Measurements from ENCODE around the gene MCOLN1.
"Not testable (repeated sequence)": the region's sequence is repeated elsewhere in the genome, so short reads cannot be mapped to it uniquely, and the experiment has no call there.

The MCOLN1 gene

DNA sequence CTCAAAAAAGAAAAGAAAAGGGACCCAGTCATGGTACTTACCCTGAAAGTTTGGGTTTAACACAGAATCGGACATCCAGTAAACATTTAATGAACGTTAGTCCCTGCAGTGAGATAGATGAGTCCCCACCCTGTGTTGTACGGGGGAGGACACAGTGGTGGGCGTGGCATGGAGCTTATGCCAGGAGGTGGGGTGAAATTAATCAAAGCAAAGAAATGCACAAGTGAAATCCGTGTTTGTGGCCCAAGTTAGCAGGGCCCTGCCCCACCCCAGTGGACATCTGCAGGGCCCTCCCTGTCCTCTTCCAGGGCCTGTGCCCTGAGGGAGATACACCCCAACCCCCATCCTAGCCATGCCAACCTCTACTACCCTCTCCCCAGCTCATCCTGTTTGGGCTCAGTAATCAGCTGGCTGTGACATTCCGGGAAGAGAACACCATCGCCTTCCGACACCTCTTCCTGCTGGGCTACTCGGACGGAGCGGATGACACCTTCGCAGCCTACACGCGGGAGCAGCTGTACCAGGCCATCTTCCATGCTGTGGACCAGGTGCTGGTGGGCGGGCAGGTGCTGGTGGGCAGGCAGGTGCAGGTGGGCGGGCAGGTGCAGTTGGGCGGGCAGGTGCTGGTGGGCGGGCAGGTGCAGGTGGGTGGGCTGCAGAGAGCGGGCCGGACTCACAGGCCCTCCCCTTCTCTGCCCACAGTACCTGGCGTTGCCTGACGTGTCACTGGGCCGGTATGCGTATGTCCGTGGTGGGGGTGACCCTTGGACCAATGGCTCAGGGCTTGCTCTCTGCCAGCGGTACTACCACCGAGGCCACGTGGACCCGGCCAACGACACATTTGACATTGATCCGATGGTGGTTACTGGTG is 3.9 kb downstream of the MCOLN1 start:
- DNase-seq (ENCODE audit: low read depth): no peak

DNA sequence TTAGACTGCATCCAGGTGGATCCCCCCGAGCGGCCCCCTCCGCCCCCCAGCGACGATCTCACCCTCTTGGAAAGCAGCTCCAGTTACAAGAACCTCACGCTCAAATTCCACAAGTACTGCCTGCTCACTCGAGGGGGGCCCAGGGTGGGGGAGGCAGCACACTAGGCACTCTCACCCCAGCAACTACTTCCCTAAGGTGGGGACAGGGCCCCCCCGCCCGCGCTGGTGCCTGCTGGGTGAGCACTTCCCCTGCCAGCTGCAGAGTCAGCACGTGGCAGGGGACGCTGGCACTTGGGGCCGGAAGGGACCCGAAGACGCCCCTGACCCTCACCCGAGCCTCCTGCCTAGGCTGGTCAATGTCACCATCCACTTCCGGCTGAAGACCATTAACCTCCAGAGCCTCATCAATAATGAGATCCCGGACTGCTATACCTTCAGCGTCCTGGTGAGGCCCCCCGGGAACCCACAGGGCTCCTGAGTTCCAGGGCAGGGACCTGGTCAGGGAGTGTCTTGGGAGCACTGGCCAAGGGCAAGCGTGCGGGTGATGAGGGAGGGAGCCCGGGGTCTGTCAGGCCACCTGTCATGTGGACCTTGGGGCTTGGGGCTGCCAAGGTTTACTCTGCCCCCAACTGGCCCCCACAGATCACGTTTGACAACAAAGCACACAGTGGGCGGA is 5.2 kb downstream of the MCOLN1 start:
- DNase-seq (ENCODE audit: low read depth): no peak

DNA sequence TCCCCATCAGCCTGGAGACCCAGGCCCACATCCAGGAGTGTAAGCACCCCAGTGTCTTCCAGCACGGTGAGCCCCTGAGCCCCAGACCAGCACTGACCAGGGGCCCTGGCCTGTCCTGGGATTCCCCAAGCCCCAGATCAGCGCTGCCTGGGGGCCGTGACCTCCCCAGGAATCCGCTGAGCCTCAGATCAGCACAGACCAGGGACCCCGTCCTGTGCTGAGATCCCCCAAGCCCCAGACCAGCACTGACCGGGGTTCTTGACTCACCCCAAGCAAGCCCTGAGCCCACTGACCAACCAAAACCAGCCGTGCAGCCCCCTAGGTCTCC is 5.7 kb downstream of the MCOLN1 start:
- DNase-seq (ENCODE audit: low read depth): no peak

DNA sequence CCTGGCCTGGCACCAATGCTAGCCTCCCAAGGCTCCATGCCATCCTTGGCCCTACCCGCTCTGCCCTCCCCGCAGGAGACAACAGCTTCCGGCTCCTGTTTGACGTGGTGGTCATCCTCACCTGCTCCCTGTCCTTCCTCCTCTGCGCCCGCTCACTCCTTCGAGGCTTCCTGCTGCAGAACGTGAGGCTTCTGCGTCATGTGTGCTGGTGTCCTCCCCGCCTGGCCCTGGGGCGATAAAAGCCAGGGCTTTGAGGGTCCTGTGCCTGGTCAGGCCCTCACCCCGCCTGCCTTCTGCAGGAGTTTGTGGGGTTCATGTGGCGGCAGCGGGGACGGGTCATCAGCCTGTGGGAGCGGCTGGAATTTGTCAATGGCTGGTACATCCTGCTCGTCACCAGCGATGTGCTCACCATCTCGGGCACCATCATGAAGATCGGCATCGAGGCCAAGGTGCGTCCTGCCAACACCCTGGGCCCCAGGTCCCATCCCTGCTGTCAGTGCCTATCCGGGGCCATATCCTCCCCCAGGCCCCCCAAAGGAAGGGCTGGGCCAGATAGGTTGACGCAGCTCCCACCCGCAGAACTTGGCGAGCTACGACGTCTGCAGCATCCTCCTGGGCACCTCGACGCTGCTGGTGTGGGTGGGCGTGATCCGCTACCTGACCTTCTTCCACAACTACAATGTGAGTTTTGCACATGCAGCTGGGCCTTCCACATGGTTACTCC is 6.3 kb downstream of the MCOLN1 start:
- DNase-seq (ENCODE audit: low read depth): no peak

DNA sequence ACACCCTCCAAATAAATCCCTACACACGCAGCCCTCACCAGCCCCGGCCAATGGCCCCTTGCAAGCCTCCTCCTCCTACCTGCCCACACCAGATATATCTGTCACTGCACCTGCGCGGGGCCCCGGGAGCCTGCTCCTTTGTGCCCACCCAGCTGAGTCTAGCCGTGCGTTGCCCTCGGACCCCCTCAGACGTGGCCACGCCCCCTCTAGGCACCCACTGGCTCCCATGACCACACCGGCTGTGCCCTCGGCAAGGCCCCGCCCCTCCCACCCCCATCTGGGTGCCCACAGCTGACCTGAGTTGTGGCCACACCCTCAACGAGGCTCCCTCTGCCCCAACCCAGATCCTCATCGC is 6.8 kb downstream of the MCOLN1 start:
- DNase-seq (ENCODE audit: low read depth): no peak

DNA sequence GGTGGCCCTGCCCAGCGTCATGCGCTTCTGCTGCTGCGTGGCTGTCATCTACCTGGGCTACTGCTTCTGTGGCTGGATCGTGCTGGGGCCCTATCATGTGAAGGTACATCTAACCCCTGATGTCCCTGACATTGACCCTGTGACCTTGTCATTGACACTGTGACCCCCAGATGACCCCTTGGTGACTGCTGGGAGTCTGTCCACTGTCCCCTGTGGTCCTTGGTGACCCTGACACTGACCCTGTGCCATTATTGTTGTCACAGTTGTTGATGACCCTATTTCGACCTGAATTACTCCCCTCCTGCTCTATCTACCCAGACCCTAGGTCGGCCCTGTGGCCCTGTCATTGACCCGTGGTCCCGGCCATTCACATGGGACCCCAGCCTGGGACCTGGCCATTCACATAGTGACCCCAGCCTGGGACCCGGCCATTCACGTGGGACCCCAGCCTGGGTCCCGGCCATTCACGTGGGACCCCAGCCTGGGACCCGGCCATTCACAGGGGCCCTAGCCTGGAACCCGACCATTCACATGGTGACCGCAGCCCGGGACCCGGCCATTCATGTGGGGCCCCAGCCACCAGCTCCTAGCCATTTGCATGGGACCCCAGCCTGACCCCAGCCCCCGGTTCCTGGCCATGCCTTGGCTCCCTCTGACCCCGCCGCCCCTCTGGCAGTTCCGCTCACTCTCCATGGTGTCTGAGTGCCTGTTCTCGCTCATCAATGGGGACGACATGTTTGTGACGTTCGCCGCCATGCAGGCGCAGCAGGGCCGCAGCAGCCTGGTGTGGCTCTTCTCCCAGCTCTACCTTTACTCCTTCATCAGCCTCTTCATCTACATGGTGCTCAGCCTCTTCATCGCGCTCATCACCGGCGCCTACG is 7.4 kb downstream of the MCOLN1 start:
- DNase-seq (ENCODE audit: low read depth): no peak

DNA sequence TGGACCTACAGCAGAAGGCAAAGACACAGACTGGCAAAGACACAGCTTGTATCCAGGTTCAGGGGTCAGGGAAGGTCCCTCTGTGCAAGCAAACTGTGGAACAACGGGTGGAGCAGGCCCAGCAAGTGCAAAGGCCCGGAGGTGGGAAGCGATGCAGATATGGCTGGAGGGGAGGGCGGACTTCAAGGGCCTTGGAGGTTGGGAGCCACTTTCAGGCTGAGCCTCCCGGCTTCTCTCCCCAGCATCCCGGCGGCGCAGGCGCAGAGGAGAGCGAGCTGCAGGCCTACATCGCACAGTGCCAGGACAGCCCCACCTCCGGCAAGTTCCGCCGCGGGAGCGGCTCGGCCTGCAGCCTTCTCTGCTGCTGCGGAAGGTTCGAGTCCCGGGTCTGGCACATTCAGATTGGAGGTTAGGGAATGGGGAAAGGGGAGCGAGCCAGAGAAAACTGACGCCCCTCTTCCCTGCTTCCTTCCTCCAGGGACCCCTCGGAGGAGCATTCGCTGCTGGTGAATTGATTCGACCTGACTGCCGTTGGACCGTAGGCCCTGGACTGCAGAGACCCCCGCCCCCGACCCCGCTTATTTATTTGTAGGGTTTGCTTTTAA is 11.0 kb downstream of the MCOLN1 start:
- DNase-seq (ENCODE audit: low read depth): no peak

DNA sequence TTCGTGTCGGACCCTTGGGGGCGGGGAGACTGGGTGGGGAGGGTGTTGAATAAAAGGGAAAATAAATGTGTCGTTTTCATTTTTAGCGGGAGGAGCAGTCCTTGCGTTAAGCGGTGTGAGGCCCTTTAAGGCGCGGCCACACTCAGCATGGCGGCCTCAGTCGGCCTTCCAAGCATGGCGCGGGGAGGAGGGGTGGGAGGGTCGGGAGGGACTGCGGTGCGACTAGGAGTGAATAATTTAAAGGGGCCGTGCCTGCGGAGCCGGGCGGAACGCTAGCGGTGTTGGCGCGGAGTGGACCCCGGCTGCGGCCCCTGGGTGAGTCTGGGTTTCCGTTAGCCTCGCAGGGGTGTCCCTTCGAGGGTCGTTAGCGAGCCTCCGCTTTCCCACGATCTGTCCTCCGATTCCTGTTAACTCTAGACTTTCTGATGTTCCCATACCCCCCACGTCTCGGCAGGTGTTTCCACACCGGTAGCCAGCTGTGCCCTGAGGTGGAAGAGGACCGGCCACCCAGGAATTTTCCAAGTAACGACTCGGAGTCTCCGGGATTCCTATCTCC is 11.6 kb downstream of the MCOLN1 start:
- DNase-seq (ENCODE audit: low read depth): peak; percentile 79

DNA sequence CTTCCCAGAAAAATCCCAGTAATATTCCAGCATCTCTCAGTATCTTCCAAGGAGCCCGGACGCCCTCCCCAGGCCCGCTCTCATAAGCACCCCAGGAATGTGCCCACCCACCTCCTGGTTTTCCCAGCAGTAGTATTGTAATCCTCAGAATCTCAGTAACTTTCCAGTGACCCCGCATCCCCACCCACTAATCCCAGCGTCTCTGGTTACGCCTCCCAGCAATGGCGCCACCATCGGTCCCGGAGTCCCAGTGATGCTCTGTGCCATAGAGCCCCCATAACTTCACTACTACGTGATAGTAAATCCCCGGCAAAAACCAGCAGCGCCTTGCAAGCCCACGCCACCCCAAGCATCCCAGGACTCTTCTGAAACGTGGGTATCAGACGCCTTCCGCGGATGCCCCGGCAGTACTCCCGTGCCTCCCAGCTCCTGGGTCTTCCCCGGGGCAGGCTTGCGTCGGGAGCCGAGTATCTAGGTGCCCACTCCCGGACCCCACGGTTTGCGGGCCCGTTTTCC is 12.2 kb downstream of the MCOLN1 start:
- DNase-seq (ENCODE audit: low read depth): peak; percentile 30

DNA sequence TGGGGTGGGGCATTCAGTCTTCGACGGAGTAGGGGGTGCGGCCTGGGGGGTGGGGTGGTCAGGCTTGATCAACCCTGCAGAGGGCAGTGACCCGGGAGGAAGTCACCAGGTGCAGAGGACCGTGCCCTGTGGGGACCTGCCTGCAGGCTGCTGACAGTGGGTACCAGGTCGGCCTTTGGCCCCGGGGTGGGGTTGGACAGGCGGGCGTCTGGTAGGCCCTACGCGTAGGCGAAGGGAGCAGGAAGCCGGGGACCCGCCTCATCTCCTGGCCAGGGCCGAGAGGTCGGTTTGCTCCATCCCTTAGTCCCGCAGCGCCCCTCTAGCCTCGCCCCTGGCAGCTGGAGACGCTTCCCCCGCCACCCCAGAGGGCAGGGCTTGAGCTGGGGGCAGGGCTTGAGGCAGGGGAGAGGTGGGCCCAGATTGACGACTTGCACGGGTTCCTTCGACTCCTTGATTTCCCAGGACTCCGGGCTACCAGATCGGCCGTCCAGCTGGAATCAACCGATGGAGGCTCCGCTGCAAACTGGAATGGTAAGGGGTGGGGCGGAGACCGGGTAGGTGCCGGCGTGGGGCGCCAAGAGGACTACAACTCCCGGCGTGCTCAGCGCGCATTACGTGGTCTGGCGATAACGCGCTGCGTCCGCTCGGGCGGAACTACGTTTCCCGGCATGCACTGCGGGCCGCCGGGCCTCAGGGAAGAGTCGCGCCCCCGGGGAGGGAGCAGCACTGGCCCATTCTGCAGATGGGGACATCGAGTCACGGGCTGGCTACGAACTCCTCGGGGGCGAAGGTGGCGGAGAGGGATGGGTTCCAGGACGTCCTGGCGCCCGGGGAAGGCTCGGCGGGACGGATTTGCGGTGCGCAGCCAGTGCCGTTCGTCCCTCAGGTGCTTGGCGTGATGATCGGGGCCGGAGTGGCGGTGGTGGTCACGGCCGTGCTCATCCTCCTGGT is 12.9 kb downstream of the MCOLN1 start, which contains the start of gene PNPLA6:
PNPLA6 (plus strand) TSS at position 671 of the 951 bp plus-strand sequence; CDS start at position 743, 72 bp downstream.
- DNase-seq (ENCODE audit: low read depth): peak; percentile 90

DNA sequence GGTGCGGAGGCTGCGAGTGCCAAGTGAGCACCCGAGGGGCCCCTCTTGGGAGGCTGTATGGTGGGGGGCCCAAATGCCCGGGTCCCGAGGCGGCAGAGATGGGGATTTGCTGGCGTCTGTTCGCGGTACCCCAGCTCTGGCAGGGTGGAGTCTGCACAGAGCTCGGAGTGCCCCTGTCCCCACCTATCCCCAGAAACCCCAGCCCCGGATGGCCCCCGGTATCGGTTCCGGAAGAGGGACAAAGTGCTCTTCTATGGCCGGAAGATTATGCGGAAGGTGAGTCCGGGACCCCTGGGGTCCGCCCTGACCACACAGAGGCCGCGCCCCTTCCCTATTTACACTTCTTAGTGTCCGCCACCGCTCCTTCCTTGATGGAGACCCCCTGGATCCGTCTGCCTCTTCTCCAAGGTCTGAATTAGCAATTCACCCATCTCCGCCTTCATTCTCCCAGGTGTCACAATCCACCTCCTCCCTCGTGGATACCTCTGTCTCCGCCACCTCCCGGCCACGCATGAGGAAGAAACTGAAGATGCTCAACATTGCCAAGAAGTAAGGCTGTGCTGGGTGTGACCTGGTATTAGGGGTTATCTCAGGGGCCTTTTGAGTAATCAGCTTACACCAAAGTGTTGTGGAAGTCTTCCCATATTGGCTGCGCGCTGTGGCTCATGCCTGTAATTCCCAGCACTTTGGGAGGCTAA is 13.7 kb downstream of the MCOLN1 start:
- DNase-seq (ENCODE audit: low read depth): no peak

DNA sequence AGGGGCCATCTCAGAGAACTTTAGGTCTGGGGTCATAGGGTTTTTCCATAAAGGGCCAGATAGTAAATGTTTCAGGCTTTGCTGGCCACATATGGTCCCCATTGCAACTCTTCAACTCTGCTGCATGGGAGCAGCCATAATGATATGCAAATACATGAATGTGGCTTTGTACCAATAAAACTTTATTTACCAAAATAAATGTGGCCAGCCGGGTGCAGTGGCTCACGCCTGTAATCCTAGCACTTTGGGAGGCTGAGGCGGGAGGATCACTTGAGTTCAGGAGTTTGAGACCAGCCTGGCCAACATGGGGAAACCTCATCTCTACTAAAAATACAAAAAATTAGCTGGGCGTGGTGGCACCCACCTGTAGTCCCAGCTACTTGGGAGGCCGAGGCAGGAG is 16.6 kb downstream of the MCOLN1 start:
- DNase-seq (ENCODE audit: low read depth): not testable (repeated sequence)

DNA sequence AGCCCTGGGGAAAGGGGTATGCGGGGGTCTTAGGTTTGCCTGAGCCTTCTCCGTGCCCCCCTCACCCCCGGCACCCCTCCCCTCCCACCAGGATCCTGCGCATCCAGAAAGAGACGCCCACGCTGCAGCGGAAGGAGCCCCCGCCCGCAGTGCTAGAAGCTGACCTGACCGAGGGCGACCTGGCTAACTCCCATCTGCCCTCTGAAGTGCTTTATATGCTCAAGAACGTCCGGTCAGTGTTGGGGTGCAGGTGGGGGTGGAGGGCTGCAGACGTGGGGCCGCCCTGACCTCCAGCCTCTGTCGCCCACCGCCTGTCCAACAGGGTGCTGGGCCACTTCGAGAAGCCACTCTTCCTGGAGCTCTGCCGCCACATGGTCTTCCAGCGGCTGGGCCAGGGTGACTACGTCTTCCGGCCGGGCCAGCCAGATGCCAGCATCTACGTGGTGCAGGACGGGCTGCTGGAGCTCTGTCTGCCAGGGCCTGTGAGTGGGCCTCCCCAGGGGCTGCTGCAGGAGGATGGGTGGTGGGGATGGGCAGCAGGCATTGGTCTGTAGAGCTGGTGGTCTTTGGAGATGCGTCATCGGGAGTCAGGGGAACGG is 17.5 kb downstream of the MCOLN1 start:
- no peak for DNase-seq (ENCODE audit: low read depth)

DNA sequence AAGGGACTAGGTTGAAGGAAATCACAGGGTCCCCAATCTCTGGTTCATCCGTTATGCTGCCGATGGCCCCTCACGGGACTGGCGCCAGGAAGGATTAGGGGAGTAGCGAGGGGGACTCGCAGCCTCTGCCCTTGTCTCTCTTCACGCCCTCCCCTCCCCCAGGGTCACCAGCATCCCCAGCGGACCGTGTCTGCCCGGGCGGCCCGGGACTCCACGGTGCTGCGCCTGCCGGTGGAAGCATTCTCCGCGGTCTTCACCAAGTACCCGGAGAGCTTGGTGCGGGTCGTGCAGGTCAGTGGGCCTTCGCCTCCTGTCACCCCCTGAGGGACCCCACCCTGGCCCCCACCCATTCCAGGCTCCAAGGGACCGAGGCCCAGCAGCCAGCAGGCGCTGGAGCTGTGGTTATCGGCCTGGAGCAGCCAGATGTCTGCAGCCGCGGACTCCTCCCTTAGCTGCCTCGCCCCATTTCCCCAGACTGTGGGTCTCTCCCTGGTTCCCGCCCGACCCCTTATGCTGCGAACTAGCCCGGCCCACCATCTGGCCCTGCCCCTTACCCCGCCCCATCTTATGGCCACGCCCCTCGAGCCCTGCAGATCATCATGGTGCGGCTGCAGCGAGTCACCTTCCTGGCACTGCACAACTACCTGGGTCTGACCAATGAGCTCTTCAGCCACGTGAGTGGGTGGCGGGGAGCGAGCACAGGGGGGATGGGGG is 18.5 kb downstream of the MCOLN1 start:
- no peak for DNase-seq (ENCODE audit: low read depth)

DNA sequence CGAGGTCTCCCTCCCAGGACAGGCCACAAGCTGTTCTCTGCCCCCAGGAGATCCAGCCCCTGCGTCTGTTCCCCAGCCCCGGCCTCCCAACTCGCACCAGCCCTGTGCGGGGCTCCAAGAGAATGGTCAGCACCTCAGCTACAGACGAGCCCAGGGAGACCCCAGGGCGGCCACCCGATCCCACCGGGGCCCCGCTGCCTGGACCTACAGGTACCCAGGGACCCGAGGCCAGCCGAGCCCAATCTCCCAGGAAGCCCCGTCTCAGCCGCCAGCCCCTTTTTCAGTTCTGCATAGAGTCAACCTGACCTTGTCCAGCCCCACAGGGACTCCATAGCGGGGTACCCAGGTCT is 19.0 kb downstream of the MCOLN1 start:
- no peak for DNase-seq (ENCODE audit: low read depth)

DNA sequence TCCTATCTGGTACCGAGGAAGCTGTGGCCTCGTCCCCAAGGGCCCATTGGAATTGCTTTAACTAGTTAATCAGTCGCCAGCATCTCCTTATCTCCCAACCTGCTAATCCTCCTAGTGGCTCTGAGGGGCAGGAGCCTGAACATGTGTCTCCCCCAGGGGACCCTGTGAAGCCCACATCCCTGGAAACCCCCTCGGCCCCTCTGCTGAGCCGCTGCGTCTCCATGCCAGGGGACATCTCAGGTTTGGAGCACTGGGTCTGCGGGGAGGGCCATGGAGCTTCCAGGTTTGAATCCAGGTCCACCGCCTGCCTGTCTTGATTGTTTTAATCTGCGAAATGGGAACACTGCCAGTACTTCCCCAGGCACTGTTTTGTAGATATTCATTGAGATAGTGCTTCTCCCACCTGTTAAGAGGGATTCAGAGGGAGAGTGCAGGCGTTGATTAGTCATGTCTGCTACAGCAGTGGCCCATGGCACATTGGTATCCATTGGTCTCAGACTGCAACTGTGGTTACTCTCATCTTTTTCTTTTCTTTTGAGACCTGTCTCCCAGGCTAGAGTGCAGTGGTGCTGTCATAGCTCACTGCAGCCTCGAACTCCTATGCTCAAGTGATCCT is 19.5 kb downstream of the MCOLN1 start:
- DNase-seq (ENCODE audit: low read depth): no peak

DNA sequence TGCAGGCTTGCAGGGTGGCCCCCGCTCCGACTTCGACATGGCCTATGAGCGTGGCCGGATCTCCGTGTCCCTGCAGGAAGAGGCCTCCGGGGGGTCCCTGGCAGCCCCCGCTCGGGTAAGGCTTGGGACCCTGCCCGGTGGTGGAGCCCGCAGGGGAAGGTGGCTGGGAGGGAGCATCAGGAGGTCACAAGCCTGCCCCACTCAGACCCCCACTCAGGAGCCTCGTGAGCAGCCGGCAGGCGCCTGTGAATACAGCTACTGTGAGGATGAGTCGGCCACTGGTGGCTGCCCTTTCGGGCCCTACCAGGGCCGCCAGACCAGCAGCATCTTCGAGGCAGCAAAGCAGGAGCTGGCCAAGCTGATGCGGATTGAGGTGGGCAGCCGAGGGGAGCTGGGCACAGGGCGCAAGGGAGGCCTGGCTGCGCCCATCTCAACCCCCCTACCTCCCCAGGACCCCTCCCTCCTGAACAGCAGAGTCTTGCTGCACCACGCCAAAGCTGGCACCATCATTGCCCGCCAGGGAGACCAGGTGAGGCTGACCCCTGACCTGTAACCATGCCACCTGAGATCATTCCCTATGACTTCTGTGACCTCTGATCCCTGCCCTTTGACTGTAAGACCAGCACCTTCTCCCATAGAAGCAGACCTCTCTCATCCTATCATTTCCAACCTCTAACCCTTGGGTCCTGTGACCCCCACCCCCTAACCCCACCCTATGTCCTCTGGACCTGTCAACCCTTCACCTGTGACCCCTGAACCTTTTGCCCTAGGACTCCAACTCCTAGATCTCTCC is 20.3 kb downstream of the MCOLN1 start:
- no peak for DNase-seq (ENCODE audit: low read depth)

Measured in activated T-cell treated with anti-CD3 and anti-CD28 coated beads for 1 hour (primary cell).